Muscle layer of colon (tissue), 2 donors: ENCODE results near the gene KRTAP10-12.

ENCODE experiments used
- H3K27ac ChIP-seq: one replicate; pipeline ENCODE4 v1.7.0; 2013; ENCODE audit warnings: low read depth, mild to moderate bottlenecking, low read length, moderate library complexity
- H3K27me3 ChIP-seq, 2 donors: one replicate each; pipeline ENCODE4 v1.7.0; 2013; ENCODE audit warnings: low read length in 2 of 2, mild to moderate bottlenecking in 2 of 2; ENCODE audit not compliant: insufficient read depth in 2 of 2, control insufficient read depth in 1 of 2
- H3K36me3 ChIP-seq: one replicate; pipeline ENCODE4 v1.7.0; 2013; ENCODE audit warnings: mild to moderate bottlenecking, low read length; ENCODE audit not compliant: insufficient read depth
- H3K4me1 ChIP-seq: one replicate; pipeline ENCODE4 v1.7.0; 2013; ENCODE audit warnings: mild to moderate bottlenecking, low read length; ENCODE audit not compliant: insufficient read depth
- H3K4me3 ChIP-seq, 2 donors: one replicate each; pipeline ENCODE4 v1.7.0; 2013; ENCODE audit warnings: low read length in 2 of 2, low read depth in 1 of 2, mild to moderate bottlenecking in 1 of 2, moderate library complexity in 1 of 2
- H3K9ac ChIP-seq: one replicate; pipeline ENCODE4 v1.7.0; 2013; ENCODE audit warnings: low read length
- H3K9me3 ChIP-seq: one replicate; pipeline ENCODE4 v1.7.0; 2013; ENCODE audit warnings: mild to moderate bottlenecking, low read length
- donor health status: abdominal sarcoma.
- donor health status: Adenocarcinoma of cecum.

KRTAP10-12 gene

DNA sequence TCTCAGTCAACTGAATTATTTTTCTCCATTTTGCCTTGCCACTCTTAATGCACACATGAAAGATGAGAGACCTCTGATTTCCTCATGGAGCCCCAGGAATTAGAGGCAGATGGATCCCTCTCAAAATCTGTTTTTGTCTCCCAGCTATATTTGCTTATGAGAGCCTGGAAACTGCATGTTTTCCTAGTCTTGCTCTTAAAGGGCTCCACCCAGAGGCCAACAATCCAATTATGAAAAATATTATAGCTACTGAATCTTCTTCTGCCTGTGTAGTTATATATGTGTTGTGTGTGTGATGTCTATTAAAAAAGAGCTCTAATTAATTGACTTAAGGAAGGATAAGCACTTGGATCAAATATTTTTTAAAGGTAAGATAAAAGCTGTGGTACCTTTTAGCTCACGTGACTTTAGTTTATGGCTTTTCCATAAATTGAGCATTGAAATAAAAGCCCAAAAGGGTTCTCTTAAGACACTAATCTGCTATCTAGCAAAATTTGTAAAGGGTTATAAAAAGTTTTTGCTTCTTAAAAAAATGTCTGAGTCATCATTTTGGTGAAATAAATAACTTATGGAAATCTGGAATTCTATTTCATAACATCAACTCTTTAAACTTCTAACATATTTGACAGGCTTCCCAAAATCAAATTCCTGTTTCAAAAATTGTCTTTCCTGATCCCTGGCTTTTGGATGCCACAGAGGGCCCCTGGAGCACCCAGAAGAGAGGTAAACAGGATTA lies 45.6 kb downstream of the KRTAP10-12 start:
- H3K4me3 ChIP-seq = no peak overlapping the region
- no peaks in the 10 kb centered on the region for H3K4me1 ChIP-seq
- H3K27me3 ChIP-seq = no peaks in the 10 kb centered on the region
- no peak overlapping the region for H3K9ac ChIP-seq
- no peak overlapping the region for H3K27ac ChIP-seq
- H3K36me3 ChIP-seq = no peaks in the 10 kb centered on the region
- H3K9me3 ChIP-seq = peaks cover 6% of the 10 kb centered on the region
